GM23248 (cell line): ENCODE measurements around the gene ZNF184. TPM values are rescaled to one million over a fixed set of nuclear protein-coding genes. Genes with fewer than 3 reads are reported as not detected.

ENCODE experiments used
- DNase-seq: peaks from one replicate; pipeline ENCODE4 v3.0.0-alpha.2; 2015
- H2AFZ ChIP-seq: fragments of 200-600 bp; sonication (generic); 2 replicates; pipeline ENCODE4 v1.6.1; 2016; ENCODE audit warnings: antibody characterized with exemption
- H3F3A ChIP-seq: fragments of 200-600 bp; sonication (generic); 2 replicates; pipeline ENCODE4 v1.6.1; 2016; ENCODE audit warnings: mild to moderate bottlenecking, antibody characterized with exemption, mixed run types; ENCODE audit not compliant: insufficient read depth
- H3K27ac ChIP-seq: fragments of 200-600 bp; sonication (generic); 2 replicates; pipeline ENCODE4 v1.5.1; 2016; ENCODE audit warnings: mild to moderate bottlenecking
- H3K27me3 ChIP-seq: fragments of 200-600 bp; sonication (generic); replicated peaks from 2 replicates; pipeline ENCODE4 v1.6.1; 2016; ENCODE audit warnings: mild to moderate bottlenecking; ENCODE audit not compliant: insufficient read depth
- H3K36me3 ChIP-seq: fragments of 200-600 bp; sonication (generic); 2 replicates; pipeline ENCODE4 v1.6.1; 2016; ENCODE audit warnings: low read depth, mild to moderate bottlenecking
- H3K4me1 ChIP-seq: fragments of 200-600 bp; sonication (generic); 2 replicates; pipeline ENCODE4 v1.6.1; 2016; ENCODE audit warnings: mild to moderate bottlenecking; ENCODE audit not compliant: insufficient read depth
- H3K4me2 ChIP-seq: fragments of 200-600 bp; sonication (generic); one replicate; pipeline ENCODE4 v1.6.1; 2016; ENCODE audit warnings: mild to moderate bottlenecking; ENCODE audit not compliant: unreplicated experiment
- H3K4me3 ChIP-seq: fragments of 200-600 bp; sonication (generic); 2 replicates; pipeline ENCODE4 v1.5.1; 2016; ENCODE audit warnings: mild to moderate bottlenecking
- H3K79me2 ChIP-seq: fragments of 200-600 bp; sonication (generic); 2 replicates; pipeline ENCODE4 v1.6.1; 2016; ENCODE audit warnings: mild to moderate bottlenecking; ENCODE audit not compliant: insufficient read depth
- H3K9ac ChIP-seq: fragments of 200-600 bp; sonication (generic); 2 replicates; pipeline ENCODE4 v1.6.1; 2016; ENCODE audit warnings: mild to moderate bottlenecking
- H3K9me2 ChIP-seq: fragments of 200-600 bp; sonication (generic); 2 replicates; pipeline ENCODE4 v1.6.1; 2016; ENCODE audit warnings: mixed run types, mild to moderate bottlenecking, moderate library complexity; ENCODE audit not compliant: insufficient read depth
- H3K9me3 ChIP-seq: fragments of 200-600 bp; sonication (generic); one replicate; pipeline ENCODE4 v1.6.1; 2017; ENCODE audit warnings: low read depth
- H4K20me1 ChIP-seq: fragments of 200-600 bp; sonication (generic); 2 replicates; pipeline ENCODE4 v1.6.0; 2016; ENCODE audit not compliant: insufficient read depth
- EZH2 ChIP-seq: fragments of 200-600 bp; sonication (generic); IDR thresholded peaks from 2 replicates; pipeline ENCODE4 v1.6.1; 2018; ENCODE audit warnings: antibody characterized with exemption, mild to moderate bottlenecking; ENCODE audit not compliant: insufficient read depth, poor library complexity, severe bottlenecking
- EZH2phosphoT487 ChIP-seq: fragments of 200-600 bp; sonication (generic); IDR thresholded peaks from 2 replicates; pipeline ENCODE4 v1.6.1; 2018; ENCODE audit warnings: antibody characterized with exemption, moderate library complexity, mild to moderate bottlenecking, low read depth; ENCODE audit not compliant: insufficient read depth
- WGBS, 2 experiments: methylation state at CpG; one replicate each; pipeline ENCODE4 v1.1.6; 2015 to 2017; ENCODE audit warnings: low lambda C conversion rate in 2 of 2, low coverage in 1 of 2; ENCODE audit errors: missing lambda C conversion rate in 2 of 2; 5-methylcytosine and 5-hydroxymethylcytosine counted together
- in situ Hi-C: fragments of 300-500 bp; cut with MboI; formaldehyde crosslinking; loops from 2 replicates; pipeline ENCODE4 v1.15.0; 2020
- polyA plus RNA-seq: library from polyadenylated mRNA; unstranded; fragments of >200 nt; fragmentation: Nextera tagmentation; extraction: Ambion mirVana; gene quantifications from 2 replicates; pipeline ENCODE4 v1.2.1, GENCODE V29; 2016
- total RNA-seq: library from RNA; depleted of rRNA; stranded (reverse); fragments of >200 nt; shearing (Covaris generic); gene quantifications from 2 replicates; pipeline ENCODE4 v1.2.3, GENCODE V29; 2014

The ZNF184 gene
- total and polyA plus RNA-seq, 2 experiments from 2014 or later = 3.2 to 3.8 TPM

DNA sequence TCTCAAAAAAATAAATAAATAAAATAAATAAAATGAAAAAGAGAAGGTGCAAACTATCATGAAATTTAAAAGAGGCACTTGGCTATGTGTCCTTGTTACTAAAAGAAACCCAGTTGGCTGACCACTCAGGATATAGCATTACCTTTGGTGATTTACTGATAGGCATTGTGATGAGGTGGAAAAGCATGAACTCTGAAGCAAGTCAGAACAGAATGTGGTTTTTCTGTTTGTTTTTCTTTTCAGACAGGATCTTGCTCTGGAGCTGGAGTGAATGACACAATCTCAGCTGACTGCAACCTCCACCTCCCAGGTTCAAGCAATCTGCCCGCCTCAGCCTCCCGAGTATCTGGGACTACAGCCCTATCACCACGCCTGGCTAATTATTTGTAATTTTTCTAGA is 31.9 kb downstream of the ZNF184 start:
- no peak overlapping the region for H3K27ac ChIP-seq
- H3K79me2 ChIP-seq = no peaks in the 10 kb centered on the region
- H3K4me1 ChIP-seq = no peaks in the 10 kb centered on the region
- H3K4me3 ChIP-seq = no peak overlapping the region
- no peaks in the 10 kb centered on the region for H4K20me1 ChIP-seq
- TF ChIP-seq EZH2 (no peak), EZH2phosphoT487 (no peak)
- WGBS, 2 experiments = 80 to 88% methylated on average over 3 of the region's 3 CpGs
- in situ Hi-C loops = no loop called here
- H3F3A ChIP-seq = no peaks in the 10 kb centered on the region
- no peak for DNase-seq
- no peak overlapping the region for H3K9ac ChIP-seq
- H3K9me3 ChIP-seq = no peaks in the 10 kb centered on the region
- H3K27me3 ChIP-seq = no peaks in the 10 kb centered on the region
- no peaks in the 10 kb centered on the region for H3K36me3 ChIP-seq
- no peak overlapping the region for H3K4me2 ChIP-seq
- no peaks in the 10 kb centered on the region for H3K9me2 ChIP-seq
- H2AFZ ChIP-seq = no peak overlapping the region

DNA sequence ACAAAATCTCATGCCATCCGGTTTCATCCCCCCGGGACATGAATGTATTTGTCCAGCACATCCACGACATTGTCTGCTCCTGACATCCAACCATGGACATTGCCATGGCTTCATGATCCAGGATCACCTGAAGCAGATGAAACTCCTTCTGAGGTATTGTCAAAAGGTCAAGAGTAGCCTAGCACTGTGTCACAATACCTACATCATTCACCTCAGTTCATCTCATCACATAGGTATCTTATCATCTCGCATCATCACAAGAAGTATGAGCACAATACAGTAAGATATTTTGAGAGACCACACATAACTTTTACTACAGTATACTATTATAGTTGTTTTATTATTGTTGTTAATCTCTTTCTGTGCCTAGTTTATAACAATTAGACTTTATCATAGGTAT is 33.5 kb downstream of the ZNF184 start:
- Histone ChIP-seq H3K4me3 (no peak overlapping the region), H3K27me3 (no peaks in the 10 kb centered on the region), H3K27ac (no peak overlapping the region), H3K9me3 (no peaks in the 10 kb centered on the region), H3K4me1 (no peaks in the 10 kb centered on the region), H2AFZ (no peak overlapping the region), H4K20me1 (no peaks in the 10 kb centered on the region), H3F3A (no peaks in the 10 kb centered on the region), H3K4me2 (no peak overlapping the region), H3K79me2 (no peaks in the 10 kb centered on the region), H3K36me3 (no peaks in the 10 kb centered on the region), H3K9me2 (no peaks in the 10 kb centered on the region), H3K9ac (no peak overlapping the region)
- 76 to 80% methylated on average over 4 of the region's 4 CpGs for WGBS, 2 experiments
- TF ChIP-seq EZH2 (no peak), EZH2phosphoT487 (no peak)
- DNase-seq = no peak
- in situ Hi-C loops = no loop called here

DNA sequence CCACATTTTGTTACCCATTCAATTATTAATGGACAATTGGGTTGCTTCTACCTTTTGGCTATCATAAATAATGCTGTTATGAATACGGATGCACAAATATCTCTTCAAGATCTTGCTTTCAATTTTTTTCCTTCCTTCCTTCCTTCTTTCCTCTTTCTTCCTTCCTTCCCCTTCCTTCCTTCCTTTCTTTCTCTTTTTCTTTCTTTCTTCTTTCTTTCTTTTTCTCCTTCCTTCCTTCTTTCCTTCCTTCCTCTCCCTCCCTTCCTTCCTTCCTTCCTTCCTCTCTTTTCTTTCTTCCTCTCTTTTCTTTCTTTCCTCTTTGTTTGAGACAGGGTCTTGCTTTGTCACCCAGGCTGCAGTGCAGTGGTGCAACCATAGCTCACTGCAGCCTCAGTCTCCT is 39.2 kb downstream of the ZNF184 start:
- H3K4me1 ChIP-seq = no peaks in the 10 kb centered on the region
- H3K27me3 ChIP-seq = no peaks in the 10 kb centered on the region
- H3K27ac ChIP-seq = no peak overlapping the region
- H3F3A ChIP-seq = no peaks in the 10 kb centered on the region
- no peak overlapping the region for H3K9ac ChIP-seq
- H3K4me3 ChIP-seq = no peak overlapping the region
- H3K9me3 ChIP-seq = no peaks in the 10 kb centered on the region
- H3K36me3 ChIP-seq = no peaks in the 10 kb centered on the region
- in situ Hi-C loops = no loop called here
- no peak overlapping the region for H2AFZ ChIP-seq
- no peak overlapping the region for H3K4me2 ChIP-seq
- no peaks in the 10 kb centered on the region for H3K9me2 ChIP-seq
- no peak for DNase-seq
- WGBS, 2 experiments = 10 to 19% methylated on average over 1 of the region's 1 CpG
- no peaks in the 10 kb centered on the region for H3K79me2 ChIP-seq
- no peaks in the 10 kb centered on the region for H4K20me1 ChIP-seq
- no peak for TF ChIP-seq EZH2
- no peak for TF ChIP-seq EZH2phosphoT487

DNA sequence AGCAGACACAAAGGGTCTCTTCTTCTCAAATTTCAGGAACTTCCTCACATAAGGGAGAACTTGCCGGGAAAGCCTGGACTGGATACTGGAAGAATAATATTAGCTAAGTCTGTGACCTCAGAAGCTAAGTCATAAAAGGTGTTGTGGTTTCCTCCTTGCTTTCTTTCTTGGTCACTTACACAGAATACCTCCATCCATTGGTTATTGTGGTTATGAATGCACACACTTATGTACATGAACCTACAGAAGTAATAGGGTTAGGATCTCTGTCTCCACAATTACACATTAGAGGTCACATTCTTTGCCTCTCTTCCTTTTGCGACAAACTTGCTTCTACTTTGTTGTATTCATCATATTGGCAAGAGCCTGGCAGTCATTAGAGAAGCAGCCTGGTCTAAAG is 43.9 kb downstream of the ZNF184 start:
- Histone ChIP-seq H3K4me2 (no peak overlapping the region), H3F3A (no peaks in the 10 kb centered on the region), H2AFZ (no peak overlapping the region), H3K36me3 (no peaks in the 10 kb centered on the region), H4K20me1 (no peaks in the 10 kb centered on the region), H3K9me2 (no peaks in the 10 kb centered on the region), H3K4me3 (no peak overlapping the region), H3K9me3 (no peaks in the 10 kb centered on the region), H3K79me2 (no peaks in the 10 kb centered on the region), H3K9ac (no peak overlapping the region), H3K4me1 (no peaks in the 10 kb centered on the region), H3K27ac (no peak overlapping the region), H3K27me3 (no peaks in the 10 kb centered on the region)
- in situ Hi-C loops = no loop called here
- 40 to 46% methylated on average over 2 of the region's 2 CpGs for WGBS, 2 experiments
- no peak for DNase-seq
- TF ChIP-seq EZH2 (no peak), EZH2phosphoT487 (no peak)

DNA sequence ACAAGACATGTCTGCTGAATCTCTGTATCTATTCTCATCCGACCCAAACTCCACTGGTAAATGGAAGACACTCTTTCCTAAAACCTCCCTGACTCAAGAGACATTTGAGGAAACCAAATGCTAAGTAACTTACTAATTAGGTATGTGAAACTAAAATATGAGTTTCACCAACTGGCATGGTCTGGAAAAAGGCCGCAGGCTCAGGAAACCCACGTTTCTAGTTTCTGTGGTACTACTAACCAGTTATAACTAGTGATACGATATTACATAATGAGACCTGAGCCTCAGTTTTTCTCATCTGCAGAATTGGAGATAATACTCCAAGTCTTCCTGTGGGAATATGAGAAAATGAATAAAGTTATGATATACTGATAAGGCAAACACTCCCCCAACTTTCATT is 44.4 kb downstream of the ZNF184 start:
- no peaks in the 10 kb centered on the region for H3K79me2 ChIP-seq
- H3K9me2 ChIP-seq = no peaks in the 10 kb centered on the region
- no peaks in the 10 kb centered on the region for H3K27me3 ChIP-seq
- H3K9ac ChIP-seq = no peak overlapping the region
- DNase-seq = no peak
- no peak overlapping the region for H2AFZ ChIP-seq
- no peak overlapping the region for H3K4me2 ChIP-seq
- TF ChIP-seq EZH2 (no peak), EZH2phosphoT487 (no peak)
- H3K36me3 ChIP-seq = no peaks in the 10 kb centered on the region
- H4K20me1 ChIP-seq = no peaks in the 10 kb centered on the region
- in situ Hi-C loops = no loop called here
- H3K27ac ChIP-seq = no peak overlapping the region
- 26 to 39% methylated on average over 4 of the region's 4 CpGs for WGBS, 2 experiments
- H3K9me3 ChIP-seq = no peaks in the 10 kb centered on the region
- H3F3A ChIP-seq = no peaks in the 10 kb centered on the region
- no peak overlapping the region for H3K4me3 ChIP-seq
- H3K4me1 ChIP-seq = no peaks in the 10 kb centered on the region
